Ovary (tissue), 3 donors: ENCODE measurements around the gene KRT84.

ENCODE experiments used
- CTCF ChIP-seq, 3 donors: fragments of 450-650 bp in 2 of 3; fragments of 200-600 bp in 1 of 3; IDR thresholded peaks; one replicate each; pipeline versions ENCODE4 v1.5.1 to v1.8.0; 2016 to 2022; ENCODE audit warnings: antibody characterized with exemption in 3 of 3, mild to moderate bottlenecking in 1 of 3
- POLR2A ChIP-seq: fragments of 450-650 bp; IDR thresholded peaks from one replicate; pipeline ENCODE4 v1.6.1; 2017; ENCODE audit warnings: antibody characterized with exemption, mild to moderate bottlenecking, moderate library complexity
- donor health status: DM: no; HTN: no; CAD: no.

- TF ChIP-seq CTCF (IDR thresholded peaks at IDR 0.05) = no peak
- no peak for TF ChIP-seq POLR2A
Measured at GRCh38 chr12:52426034-52426433, 40.6 kb upstream of the KRT84 start.
